Glutamatergic neuron (in vitro differentiated cells): ENCODE results near the gene GABPB1. TPM values are rescaled to one million over a fixed set of nuclear protein-coding genes. Genes with fewer than 3 reads are reported as not detected.
A peak's percentile ranks its signal among the peaks of the same experiment; 100 is the strongest.

Source experiments
- DNase-seq: peaks from one replicate; pipeline ENCODE4 v3.0.0; 2022
- H3K27ac Mint-ChIP-seq: one replicate; pipeline ENCODE4 v1.8.0; 2020; ENCODE audit warnings: mild to moderate bottlenecking, mixed read lengths, inconsistent platforms; ENCODE audit not compliant: unreplicated experiment
- H3K27me3 Mint-ChIP-seq: one replicate; pipeline ENCODE4 v1.8.0; 2020; ENCODE audit warnings: mild to moderate bottlenecking, moderate library complexity, mixed read lengths, inconsistent platforms; ENCODE audit not compliant: unreplicated experiment
- H3K36me3 Mint-ChIP-seq: one replicate; pipeline ENCODE4 v1.8.0; 2020; ENCODE audit warnings: mild to moderate bottlenecking, mixed read lengths, inconsistent platforms; ENCODE audit not compliant: unreplicated experiment
- H3K4me1 Mint-ChIP-seq: one replicate; pipeline ENCODE4 v1.8.0; 2020; ENCODE audit warnings: mild to moderate bottlenecking, low read depth, mixed read lengths, inconsistent platforms; ENCODE audit not compliant: unreplicated experiment
- H3K4me3 Mint-ChIP-seq: one replicate; pipeline ENCODE4 v1.8.0; 2020; ENCODE audit warnings: mild to moderate bottlenecking, mixed read lengths, inconsistent platforms; ENCODE audit not compliant: unreplicated experiment
- H3K9me3 Mint-ChIP-seq: one replicate; pipeline ENCODE4 v1.8.0; 2020; ENCODE audit warnings: mild to moderate bottlenecking, moderate library complexity, mixed read lengths, inconsistent platforms; ENCODE audit not compliant: unreplicated experiment
- total RNA-seq: library from RNA; stranded (reverse); fragmentation: NEBNext Ultra II Directional; extraction: Animal tissue kit (Norgen Biotek cat#: 25700); gene quantifications from one replicate; pipeline ENCODE4 v1.2.1, GENCODE V29; 2021; ENCODE audit not compliant: unreplicated experiment
- TF ChIP-seq, protein P1 (sequence below): fragments of 200-600 bp; sonication (generic); IDR thresholded peaks from one replicate; pipeline ENCODE4 v1.5.0; 2021; ENCODE audit not compliant: partially characterized antibody, unreplicated experiment

GABPB1 gene
- total RNA-seq, 1 donor from 2014 or later = 23.9 TPM

DNA sequence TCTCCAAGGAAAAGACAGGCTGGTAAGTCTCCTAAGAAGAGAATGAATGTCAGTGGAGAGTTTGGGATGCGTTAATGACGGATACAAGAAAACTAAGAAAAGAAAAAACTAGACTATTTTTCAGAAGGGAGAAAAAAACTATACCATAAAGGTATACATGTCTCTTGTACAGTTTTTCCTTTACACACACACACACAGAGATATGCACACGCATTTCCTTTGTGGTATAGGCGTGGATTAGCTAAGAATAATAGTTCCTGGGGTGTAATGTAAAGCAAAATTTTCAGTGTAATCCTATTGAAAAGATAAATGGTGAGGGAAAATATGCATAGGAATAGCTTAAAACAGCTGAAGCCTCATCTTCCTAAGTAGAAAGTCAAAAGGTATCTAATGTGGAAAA is 36.3 kb downstream of the GABPB1 start:
- H3K4me1 Mint-ChIP-seq = peaks cover 17% of the 10 kb centered on the region
- H3K27me3 Mint-ChIP-seq = no peaks in the 10 kb centered on the region
- no peak for DNase-seq
- H3K4me3 Mint-ChIP-seq = peak overlapping the region; percentile 71
- H3K36me3 Mint-ChIP-seq = no peaks in the 10 kb centered on the region
- peaks cover 2% of the 10 kb centered on the region for H3K9me3 Mint-ChIP-seq
- H3K27ac Mint-ChIP-seq = peak overlapping the region; percentile 93
- TF ChIP-seq, protein P1, sequence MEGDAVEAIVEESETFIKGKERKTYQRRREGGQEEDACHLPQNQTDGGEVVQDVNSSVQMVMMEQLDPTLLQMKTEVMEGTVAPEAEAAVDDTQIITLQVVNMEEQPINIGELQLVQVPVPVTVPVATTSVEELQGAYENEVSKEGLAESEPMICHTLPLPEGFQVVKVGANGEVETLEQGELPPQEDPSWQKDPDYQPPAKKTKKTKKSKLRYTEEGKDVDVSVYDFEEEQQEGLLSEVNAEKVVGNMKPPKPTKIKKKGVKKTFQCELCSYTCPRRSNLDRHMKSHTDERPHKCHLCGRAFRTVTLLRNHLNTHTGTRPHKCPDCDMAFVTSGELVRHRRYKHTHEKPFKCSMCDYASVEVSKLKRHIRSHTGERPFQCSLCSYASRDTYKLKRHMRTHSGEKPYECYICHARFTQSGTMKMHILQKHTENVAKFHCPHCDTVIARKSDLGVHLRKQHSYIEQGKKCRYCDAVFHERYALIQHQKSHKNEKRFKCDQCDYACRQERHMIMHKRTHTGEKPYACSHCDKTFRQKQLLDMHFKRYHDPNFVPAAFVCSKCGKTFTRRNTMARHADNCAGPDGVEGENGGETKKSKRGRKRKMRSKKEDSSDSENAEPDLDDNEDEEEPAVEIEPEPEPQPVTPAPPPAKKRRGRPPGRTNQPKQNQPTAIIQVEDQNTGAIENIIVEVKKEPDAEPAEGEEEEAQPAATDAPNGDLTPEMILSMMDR = no peak

DNA sequence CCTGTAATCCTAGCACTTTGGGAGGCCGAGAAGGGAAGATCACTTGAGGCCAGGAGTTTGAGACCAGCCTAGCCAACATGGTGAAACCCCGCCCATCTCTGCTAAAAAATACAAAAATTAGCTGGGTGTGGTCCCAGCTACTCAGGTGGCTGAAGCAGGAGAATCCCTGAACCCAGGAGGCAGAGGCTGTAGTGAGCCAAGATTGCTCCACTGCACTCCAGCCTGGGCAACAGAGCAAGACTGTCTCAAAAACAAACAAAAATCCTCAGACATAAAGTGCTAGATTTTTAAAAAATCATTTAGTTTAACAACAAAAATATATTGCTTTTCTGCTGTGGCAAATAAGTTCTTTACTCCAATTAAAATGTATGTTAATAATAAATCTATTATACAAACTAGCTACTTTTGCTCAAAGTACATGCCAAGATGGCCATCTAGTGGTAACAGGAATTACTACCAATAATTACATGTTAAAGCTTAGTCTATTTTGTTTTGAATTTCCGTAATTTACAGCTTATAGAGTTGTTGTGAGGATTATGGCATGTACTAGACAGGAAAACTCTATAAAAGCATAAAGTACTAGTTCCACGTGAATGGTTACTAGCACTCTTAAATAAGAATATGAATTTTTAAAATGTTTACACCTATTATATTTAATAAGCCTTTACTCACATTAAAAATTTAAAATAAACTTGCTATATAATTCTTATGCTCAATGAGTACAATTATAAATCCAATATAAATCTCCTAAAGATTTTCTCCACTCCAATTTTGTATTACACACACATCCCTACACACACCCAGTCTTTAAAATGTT is 39.0 kb downstream of the GABPB1 start:
- peaks cover 18% of the 10 kb centered on the region for H3K4me1 Mint-ChIP-seq
- no peak for DNase-seq
- H3K36me3 Mint-ChIP-seq = no peaks in the 10 kb centered on the region
- H3K27ac Mint-ChIP-seq = no peak overlapping the region
- peaks cover 2% of the 10 kb centered on the region for H3K9me3 Mint-ChIP-seq
- TF ChIP-seq, protein P1 = peak; percentile 89
- no peak overlapping the region for H3K4me3 Mint-ChIP-seq
- H3K27me3 Mint-ChIP-seq = no peaks in the 10 kb centered on the region

DNA sequence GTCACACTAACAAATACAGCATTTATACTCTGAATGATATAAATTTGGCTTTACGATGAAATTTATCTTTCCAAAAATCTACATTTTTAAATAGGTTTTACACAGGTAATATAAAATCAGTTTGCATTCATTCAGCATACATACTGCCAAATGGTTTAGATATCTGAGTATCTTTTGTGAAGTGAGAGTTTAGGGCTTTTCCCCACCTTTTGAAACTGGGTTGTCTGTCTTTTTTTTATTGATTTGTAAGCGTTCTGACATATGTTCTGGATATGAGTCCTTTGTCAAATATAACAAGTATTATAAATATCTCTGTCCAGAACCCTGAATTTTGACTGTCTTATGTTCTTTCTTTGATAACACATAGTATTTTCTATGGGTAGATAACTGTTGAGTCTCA is 42.4 kb downstream of the GABPB1 start:
- Mint-ChIP-seq H3K36me3 (peaks cover 9% of the 10 kb centered on the region), H3K4me3 (no peak overlapping the region), H3K9me3 (no peaks in the 10 kb centered on the region), H3K4me1 (peaks cover 4% of the 10 kb centered on the region), H3K27ac (no peak overlapping the region), H3K27me3 (no peaks in the 10 kb centered on the region)
- no peak for DNase-seq
- TF ChIP-seq, protein P1 = no peak

DNA sequence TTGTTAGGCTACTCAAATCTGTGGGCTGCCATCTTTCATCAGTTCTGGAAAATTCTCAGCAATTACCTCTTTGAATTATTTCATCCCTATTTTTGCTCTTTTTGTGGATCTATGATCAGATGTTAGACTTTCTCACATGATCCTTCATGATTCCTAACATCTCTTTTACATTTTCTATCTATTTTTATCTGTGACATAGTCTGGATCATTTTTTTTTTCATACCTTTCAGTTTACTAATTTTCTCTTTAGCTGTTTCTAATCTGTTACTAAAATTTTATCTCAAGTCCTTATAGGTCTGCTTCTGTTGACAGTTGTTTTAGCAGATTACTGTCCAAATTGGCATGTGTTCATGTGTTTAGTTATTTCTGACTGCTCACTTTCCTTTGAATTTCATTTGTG is 47.2 kb downstream of the GABPB1 start:
- no peak for DNase-seq
- no peaks in the 10 kb centered on the region for H3K27me3 Mint-ChIP-seq
- H3K4me3 Mint-ChIP-seq = no peak overlapping the region
- H3K9me3 Mint-ChIP-seq = no peaks in the 10 kb centered on the region
- no peak overlapping the region for H3K27ac Mint-ChIP-seq
- peaks cover 16% of the 10 kb centered on the region for H3K36me3 Mint-ChIP-seq
- H3K4me1 Mint-ChIP-seq = peaks cover under 1% of the 10 kb centered on the region
- TF ChIP-seq, protein P1 = no peak

DNA sequence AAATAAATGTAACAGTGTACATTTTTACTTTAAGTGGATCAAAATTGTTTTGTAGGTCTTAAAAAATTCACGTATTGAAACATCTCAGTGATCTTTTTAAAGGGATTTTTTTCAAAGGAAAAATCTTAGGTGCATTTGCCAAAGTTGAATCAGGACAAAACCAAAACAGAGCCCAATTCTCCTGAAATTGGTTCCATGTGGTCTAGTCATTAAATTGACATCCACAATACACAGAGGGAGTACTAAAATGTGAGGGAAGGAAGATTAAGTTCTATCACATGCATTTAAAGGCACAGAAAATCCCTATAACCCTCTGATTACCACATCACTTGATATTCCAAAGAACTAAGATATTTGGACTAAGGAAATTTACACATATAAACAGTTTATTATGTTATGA is 50.2 kb downstream of the GABPB1 start:
- H3K4me3 Mint-ChIP-seq = no peak overlapping the region
- no peak for DNase-seq
- H3K27ac Mint-ChIP-seq = no peak overlapping the region
- H3K27me3 Mint-ChIP-seq = no peaks in the 10 kb centered on the region
- H3K4me1 Mint-ChIP-seq = no peaks in the 10 kb centered on the region
- peaks cover 16% of the 10 kb centered on the region for H3K36me3 Mint-ChIP-seq
- H3K9me3 Mint-ChIP-seq = no peaks in the 10 kb centered on the region
- TF ChIP-seq, protein P1 = no peak
